ENCODE measurements around the gene MORN1.
A peak's percentile ranks its signal among the peaks of the same experiment; 100 is the strongest.
"Not testable (repeated sequence)": the region's sequence is repeated elsewhere in the genome, so short reads cannot be mapped to it uniquely, and the experiment has no call there.

The MORN1 gene

GRCh38 chr1:2335721-2336455 lies 55.5 kb downstream of the MORN1 start:
- DNase-seq = peak; percentile 63

DNA sequence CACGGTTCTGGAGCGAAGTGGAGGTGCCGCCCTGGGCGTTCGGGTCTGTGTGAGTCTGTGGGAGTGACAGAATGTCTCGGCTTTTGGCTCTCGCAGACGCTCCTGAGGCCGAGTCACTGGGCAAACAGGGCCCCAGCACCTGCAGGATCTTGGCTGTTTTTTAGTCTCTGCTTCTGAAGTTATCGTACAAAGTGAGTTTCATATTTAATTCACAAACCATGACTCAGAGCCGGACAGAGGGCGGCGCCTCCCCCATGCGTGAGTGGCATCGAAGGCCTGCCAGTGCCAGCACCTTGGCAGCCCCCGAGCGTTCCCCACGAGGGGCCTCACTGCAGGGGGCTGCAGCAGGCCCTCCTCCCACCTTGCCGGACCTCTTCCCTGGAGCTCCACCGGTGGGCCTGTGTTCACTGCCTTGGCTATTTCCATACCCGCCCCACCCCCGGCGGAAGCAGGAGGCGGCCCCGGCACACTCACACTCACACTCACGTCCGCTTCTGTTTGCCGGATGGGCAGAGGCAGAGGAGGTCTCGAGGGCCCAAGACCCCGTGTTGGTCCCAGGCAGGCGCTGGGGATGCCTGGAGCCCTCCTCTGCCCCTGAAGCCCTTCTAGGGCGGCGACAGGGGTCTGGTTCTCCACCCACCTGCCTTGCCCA lies 56.3 kb downstream of the MORN1 start:
- DNase-seq = peak; percentile 46

DNA sequence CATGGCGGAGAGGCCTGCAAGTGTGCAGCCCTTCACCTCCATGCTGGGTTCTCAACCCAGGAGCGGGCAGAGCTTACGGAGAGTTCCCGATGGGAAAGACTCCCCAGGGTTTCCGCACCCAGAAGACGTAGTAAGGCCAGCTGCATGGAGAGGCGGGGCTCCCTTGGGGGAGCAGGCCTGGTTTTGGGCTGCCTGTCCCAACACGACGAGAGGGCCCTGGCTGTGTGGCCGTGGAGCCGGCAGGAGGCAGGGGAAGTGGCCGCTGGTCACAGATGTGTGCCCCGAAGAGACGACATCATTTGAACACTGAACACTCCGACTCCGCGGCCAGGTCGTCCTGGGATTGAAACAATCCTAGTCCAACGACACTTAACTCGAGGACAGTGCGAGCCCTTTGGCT lies 57.0 kb downstream of the MORN1 start:
- DNase-seq = no peak

DNA sequence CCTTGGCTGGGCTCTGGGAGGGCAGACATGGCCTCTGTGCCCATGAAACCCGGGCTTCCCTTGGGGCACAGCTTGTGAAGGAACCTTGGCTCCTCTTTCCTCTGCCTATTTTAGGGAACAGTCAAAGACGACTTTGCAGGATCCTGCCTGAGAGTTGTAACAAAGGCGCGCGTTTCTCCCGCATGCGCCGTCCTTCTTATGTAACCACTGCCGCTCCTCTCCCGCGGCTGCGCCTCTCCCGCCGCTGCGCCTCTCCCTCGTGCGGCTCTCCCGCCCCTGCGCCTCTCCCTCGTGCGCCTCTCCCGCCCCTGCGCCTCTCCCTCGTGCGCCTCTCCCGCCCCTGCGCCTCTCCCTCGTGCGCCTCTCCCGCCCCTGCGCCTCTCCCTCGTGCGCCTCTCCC lies 59.8 kb downstream of the MORN1 start:
- DNase-seq = not testable (repeated sequence)

DNA sequence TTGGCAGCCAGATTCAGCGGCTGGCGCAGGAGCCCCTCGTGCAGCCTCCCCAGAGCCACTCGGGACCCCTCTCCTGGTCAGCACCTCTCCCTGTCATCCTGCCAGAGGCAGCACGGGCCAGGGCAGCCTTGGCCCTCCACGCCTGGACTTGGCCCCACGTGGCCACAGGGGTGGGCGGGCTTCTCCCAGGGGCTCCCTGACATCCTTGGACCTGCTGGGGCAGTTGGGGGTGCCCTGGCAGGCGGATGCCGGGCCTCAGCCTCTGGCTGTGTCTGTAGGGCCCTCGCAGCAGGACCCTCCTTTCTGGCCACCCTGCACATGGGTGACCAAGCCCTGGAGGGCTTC lies 60.2 kb downstream of the MORN1 start:
- peak; percentile 47 for DNase-seq

DNA sequence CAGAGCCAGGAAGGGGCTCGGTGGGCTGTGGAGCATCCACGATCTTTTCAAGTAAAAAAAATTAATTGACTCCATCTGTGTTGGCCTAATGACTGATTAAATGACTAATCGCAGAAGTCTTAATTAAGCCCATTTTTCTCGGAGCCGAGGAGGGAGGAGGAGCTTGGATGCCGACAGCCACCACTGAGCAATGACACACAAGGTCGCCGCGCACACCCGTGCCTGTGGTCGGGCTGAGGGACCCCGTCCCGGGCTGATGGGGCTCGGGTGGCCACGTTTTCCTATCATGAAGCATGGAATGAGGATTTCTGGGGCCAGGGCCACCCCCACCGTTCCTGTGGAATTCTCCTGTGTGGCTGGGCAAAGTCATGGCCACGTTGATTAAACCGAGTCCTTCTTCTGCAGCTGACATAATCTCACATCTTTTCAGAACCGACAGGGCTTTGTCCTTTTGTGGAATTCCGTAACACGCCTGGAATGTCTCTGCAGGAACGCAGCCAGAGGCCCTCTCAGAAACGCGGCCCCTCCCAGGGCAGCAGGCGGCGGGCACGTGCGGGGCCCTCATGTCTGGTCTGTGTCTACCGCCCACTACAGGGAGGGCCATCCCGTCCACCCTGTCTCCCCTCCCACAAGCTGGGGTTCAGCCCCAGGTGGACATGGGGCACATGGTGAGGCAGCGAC lies 60.7 kb downstream of the MORN1 start:
- DNase-seq = peak; percentile 92

DNA sequence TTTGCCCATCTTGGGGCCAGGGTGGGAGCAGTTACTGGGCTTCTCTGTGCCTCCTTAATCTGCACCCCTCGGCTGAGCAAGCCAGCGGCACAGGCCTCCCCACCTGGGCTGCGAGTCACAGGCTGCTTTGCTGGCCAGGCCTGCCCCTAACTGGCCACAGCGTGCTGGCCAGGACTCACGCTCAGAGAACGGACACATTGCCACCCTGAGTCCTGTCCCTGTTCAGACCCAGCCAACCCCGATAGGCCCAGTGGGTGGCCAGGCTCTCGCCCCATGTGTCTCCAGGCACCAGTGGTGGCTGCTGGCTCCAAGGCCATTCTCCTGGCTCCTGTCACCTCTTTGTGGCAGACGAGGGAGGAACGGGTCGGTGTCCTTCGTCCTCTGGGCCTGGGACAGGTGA lies 61.3 kb downstream of the MORN1 start:
- no peak for DNase-seq

- no peak for DNase-seq
These were observed 62.5 kb downstream of the MORN1 start for GRCh38 chr1:2328676-2329455.

- no peak for DNase-seq
These were observed 63.5 kb downstream of the MORN1 start for GRCh38 chr1:2327841-2328240.

GRCh38 chr1:2327162-2327561 lies 64.2 kb downstream of the MORN1 start:
- not testable (repeated sequence) for DNase-seq

GRCh38 chr1:2326524-2326923 lies 64.8 kb downstream of the MORN1 start:
- no peak for DNase-seq

- DNase-seq = no peak
These were observed 66.6 kb downstream of the MORN1 start for GRCh38 chr1:2324553-2325366.

DNA sequence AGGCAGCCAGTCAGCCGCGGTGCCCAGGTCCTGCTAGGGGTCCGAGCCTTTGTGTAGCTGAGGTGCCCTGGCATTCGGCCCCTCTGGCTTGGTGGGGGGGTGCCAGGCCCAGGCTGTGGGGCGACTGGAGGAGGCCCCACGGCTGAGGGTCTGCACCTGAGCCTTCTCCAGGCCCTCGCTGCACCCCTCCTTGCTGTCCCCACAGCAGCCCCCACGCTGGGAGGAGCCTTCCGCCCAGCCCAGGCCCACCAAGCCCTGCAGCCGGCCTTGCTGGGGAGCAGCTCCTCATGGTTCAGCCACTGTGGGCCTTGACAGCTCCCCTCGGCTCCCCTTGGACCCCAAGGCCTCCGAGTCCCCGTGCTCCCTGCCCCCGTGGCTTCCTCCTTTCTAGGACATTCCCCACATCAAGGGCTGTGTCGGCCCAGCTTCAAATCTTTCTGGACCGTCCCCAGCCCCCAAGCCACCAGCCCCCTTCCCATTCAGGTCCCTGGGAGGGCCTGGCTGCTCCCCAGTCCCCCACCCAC lies 67.8 kb downstream of the MORN1 start:
- DNase-seq = no peak

GRCh38 chr1:2322581-2323211 lies 68.7 kb downstream of the MORN1 start:
- DNase-seq = peak; percentile 84

DNA sequence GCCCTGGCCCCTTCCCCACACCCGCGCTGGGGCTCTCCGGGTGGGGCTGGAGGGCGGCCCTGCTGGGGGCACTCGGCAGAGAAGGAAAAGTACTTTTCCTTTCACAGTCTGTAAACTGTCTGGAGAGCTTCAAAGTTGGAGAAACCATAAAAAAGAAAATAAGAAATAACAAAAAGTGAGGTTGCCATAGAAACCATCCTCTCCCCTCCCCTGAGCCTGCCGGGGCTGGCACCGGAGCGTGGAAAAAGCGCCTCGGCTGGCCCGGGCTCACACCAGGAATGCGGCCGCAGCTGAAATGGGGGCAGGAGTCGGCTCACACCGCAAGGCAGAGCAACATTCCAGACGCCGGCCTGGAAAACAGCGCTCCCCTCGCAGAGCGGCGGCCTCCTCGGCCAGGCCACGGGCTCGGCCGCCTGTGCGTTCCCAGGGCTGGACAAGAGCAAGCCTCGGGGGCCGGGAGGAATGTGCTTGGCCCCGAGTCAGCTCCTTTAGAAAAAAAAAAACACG lies 69.2 kb downstream of the MORN1 start:
- peak; percentile 97 for DNase-seq

- peak; percentile 56 for DNase-seq
These were observed 70.3 kb downstream of the MORN1 start for GRCh38 chr1:2320760-2321667.

DNA sequence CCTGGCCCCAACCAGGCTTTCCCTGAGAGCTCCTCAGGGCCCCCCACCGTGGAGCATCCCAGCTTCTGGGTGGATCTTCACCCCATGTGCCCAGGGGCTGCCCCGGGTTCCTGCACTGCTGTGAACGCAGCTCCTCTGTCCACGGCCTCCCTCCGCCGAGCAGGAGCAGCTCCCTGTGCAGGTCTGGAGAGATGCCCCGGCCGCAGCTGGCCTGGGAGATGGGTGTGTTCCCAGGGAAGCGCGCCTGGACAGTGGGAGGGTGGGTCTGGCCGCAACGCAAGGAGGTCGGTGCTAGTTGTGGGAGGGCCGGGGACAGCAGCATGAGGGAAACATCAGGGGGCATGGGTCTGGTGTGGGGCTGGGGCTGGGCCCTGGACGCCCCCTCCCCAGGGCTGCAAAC lies 71.3 kb downstream of the MORN1 start:
- DNase-seq = peak; percentile 82

- no peak for DNase-seq
These were observed 72.1 kb downstream of the MORN1 start for GRCh38 chr1:2319291-2319690.

DNA sequence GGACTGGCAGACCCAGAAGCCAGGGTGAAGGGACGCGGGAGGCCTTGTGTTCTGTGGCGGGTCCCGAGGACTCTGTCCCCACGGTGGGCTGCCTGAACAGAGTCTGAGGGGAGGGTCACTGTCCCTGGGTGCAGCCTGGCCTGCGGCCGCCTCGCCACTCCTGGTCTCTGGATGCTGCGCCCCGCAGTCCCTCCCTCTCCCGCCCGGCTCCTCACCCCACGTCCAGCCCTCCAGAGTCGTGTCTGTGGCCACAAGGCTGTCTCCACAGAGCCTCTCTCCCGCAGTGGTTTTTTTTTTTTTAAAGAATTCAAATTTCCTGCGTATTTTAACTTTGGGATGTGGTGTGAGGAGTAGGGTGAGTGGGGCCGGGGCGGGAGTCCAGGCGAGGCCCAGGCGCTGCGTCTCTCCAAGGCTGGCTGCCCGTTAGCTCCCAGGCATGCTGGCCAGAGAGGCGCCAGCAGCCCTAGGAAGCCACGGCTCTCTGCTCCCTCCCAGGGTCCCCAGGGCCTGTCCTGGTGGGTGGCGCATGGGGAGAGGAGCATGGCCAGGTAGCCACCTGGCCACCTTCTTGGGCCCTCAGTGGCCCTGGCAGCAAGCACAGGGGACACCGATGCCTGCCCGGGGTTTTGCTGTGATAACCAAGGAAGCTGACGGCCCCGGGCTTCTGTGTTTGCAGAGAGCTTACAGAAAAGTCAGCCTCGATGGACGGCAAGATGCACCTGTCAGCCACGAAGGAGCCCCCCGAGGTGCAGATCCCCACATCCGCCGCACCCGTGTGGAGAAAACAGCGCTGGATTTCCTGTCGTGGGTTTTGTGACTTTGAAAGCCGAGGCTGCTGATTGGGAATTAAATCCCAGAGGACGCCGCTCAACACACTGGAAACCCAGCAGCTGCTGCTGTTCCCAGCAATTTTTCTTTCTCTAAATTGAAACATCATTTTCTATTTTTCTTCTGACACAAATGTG lies 72.8 kb downstream of the MORN1 start:
- DNase-seq = no peak
